Activated CD4-positive, alpha-beta T cell treated with anti-CD3 and anti-CD28 coated beads, Interleukin-2, Interleukin-4, amounts not matched to agents 100 ng/mL and 50 ng/mL, durations not matched to agents 16 hours and 8 hours (primary cell): ENCODE results near the gene FBXL5.
"Not testable (repeated sequence)": the region's sequence is repeated elsewhere in the genome, so short reads cannot be mapped to it uniquely, and the experiment has no call there.

Source experiments
- DNase-seq: peaks from one replicate; pipeline ENCODE4 v3.0.0-alpha.2; 2020; ENCODE audit warnings: low spot score

The FBXL5 gene

GRCh38 chr4:15651676-15652075 lies 3.5 kb downstream of the FBXL5 start:
- DNase-seq: no peak

GRCh38 chr4:15649914-15650545 lies 5.1 kb downstream of the FBXL5 start:
- DNase-seq: peak; percentile 79

GRCh38 chr4:15648600-15648999 lies 6.6 kb downstream of the FBXL5 start:
- DNase-seq: no peak

GRCh38 chr4:15638418-15638817 lies 16.7 kb downstream of the FBXL5 start:
- no peak for DNase-seq

- no peak for DNase-seq
Measured at GRCh38 chr4:15636818-15637217, 18.3 kb downstream of the FBXL5 start.

GRCh38 chr4:15617407-15617806 lies 37.8 kb downstream of the FBXL5 start:
- not testable (repeated sequence) for DNase-seq

GRCh38 chr4:15614891-15615290 lies 40.3 kb downstream of the FBXL5 start:
- not testable (repeated sequence) for DNase-seq

GRCh38 chr4:15612136-15612535 lies 43.0 kb downstream of the FBXL5 start:
- DNase-seq: no peak

GRCh38 chr4:15610855-15611254 lies 44.3 kb downstream of the FBXL5 start:
- no peak for DNase-seq

GRCh38 chr4:15605537-15605936 lies 49.6 kb downstream of the FBXL5 start:
- no peak for DNase-seq

GRCh38 chr4:15601862-15602261 lies 53.3 kb downstream of the FBXL5 start:
- no peak for DNase-seq

GRCh38 chr4:15600176-15600575 lies 55.0 kb downstream of the FBXL5 start:
- no peak for DNase-seq

GRCh38 chr4:15598644-15599043 lies 56.5 kb downstream of the FBXL5 start:
- DNase-seq: no peak

GRCh38 chr4:15592799-15593198 lies 62.4 kb downstream of the FBXL5 start:
- DNase-seq: no peak

- DNase-seq: no peak
Measured at GRCh38 chr4:15587649-15588048, 67.5 kb downstream of the FBXL5 start.

- DNase-seq: no peak
Measured at GRCh38 chr4:15586066-15586465, 69.1 kb downstream of the FBXL5 start.

- no peak for DNase-seq
Measured at GRCh38 chr4:15585331-15585730, 69.8 kb downstream of the FBXL5 start.

- DNase-seq: no peak
Measured at GRCh38 chr4:15584785-15585184, 70.4 kb downstream of the FBXL5 start.

GRCh38 chr4:15577508-15577907 lies 77.6 kb downstream of the FBXL5 start:
- DNase-seq: no peak

- DNase-seq: no peak
Measured at GRCh38 chr4:15575966-15576365, 79.2 kb downstream of the FBXL5 start.

- no peak for DNase-seq
Measured at GRCh38 chr4:15569746-15570145, 85.4 kb downstream of the FBXL5 start.

- no peak for DNase-seq
Measured at GRCh38 chr4:15568821-15569220, 86.3 kb downstream of the FBXL5 start.

GRCh38 chr4:15563871-15564270 lies 91.3 kb downstream of the FBXL5 start:
- DNase-seq: no peak

GRCh38 chr4:15562623-15563022 lies 92.5 kb downstream of the FBXL5 start:
- no peak for DNase-seq

GRCh38 chr4:15562114-15562513 lies 93.0 kb downstream of the FBXL5 start:
- no peak for DNase-seq
